Mucosa of descending colon (tissue), 3 donors: ENCODE measurements around the gene ITGAD. TPM values are rescaled to one million over a fixed set of nuclear protein-coding genes. Genes with fewer than 3 reads are reported as not detected.
A peak's percentile ranks its signal among the peaks of the same experiment; 100 is the strongest.

Experiments
- ATAC-seq: fragments of 200-7000 bp; cut with Tn5 transposase; one replicate; pipeline ENCODE4 v1.9.1; 2020; ENCODE audit warnings: mild to moderate bottlenecking, moderate library complexity
- DNase-seq, 3 donors: peaks; one replicate each; pipeline ENCODE4 v3.0.0-alpha.2; 2020
- H3K36me3 ChIP-seq: fragments of 200-600 bp; one replicate; pipeline ENCODE4 v1.8.0; 2021; ENCODE audit warnings: low read depth, mild to moderate bottlenecking
- H3K4me1 ChIP-seq: fragments of 200-600 bp; one replicate; pipeline ENCODE4 v1.8.0; 2021; ENCODE audit warnings: low read depth, mild to moderate bottlenecking
- H3K4me3 ChIP-seq: fragments of 200-600 bp; one replicate; pipeline ENCODE4 v1.8.0; 2021; ENCODE audit warnings: mild to moderate bottlenecking
- H3K9me3 ChIP-seq: fragments of 200-600 bp; one replicate; pipeline ENCODE4 v1.8.0; 2021; ENCODE audit warnings: mild to moderate bottlenecking
- intact Hi-C, 2 donors: fragments of 100-400 bp; cut with DNase I in 1 of 2; cut with micrococcal nuclease in 1 of 2; formaldehyde crosslinking; loops; one replicate each; pipeline versions ENCODE4 v1.11.0 to v1.11.1; 2022; cut with DNase I, micrococcal nuclease
- total RNA-seq, 3 donors: library from RNA; stranded (reverse); fragmentation: NEBNext Ultra II Directional in 2 of 3; extraction: Animal tissue kit (Norgen Biotek cat#: 25700) in 2 of 3; gene quantifications; one replicate each; pipeline versions ENCODE4 v1.2.1 to v1.2.4, GENCODE V29; 2021 to 2023
- TF ChIP-seq, protein P1 (sequence below): fragments of 200-600 bp; IDR thresholded peaks from one replicate; pipeline ENCODE4 v1.8.0; 2022; ENCODE audit warnings: antibody characterized with exemption, mild to moderate bottlenecking
- donor health status: DM: no; HTN: no; CAD: no; lungs with moderate emphysema.
- donor health status: DM: no; HTN: no; CAD: no.
- donor health status: DM: no; HTN: yes; CAD: no.

Gene ITGAD
- total RNA-seq, 3 donors from 2014 or later, result 0.41 TPM; not detected in 2

DNA sequence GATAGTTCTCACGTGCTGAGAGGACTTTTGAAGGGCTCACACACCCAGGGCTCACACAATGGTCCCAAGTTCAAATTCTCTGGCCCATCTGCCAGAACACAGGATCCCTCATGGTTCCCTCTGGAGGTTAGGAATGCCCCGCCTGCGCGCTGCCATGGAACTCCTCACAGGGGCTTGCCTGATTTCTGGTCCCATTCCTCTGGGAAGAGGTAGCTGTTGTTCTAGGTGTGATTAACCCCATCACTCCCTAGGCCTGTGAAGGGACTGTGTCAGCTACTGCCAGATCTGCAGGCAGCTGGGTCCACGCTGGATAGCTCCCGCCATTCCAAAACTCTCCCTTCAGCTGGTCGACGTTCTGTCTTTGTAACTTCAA is 63.8 kb downstream of the ITGAD start:
- Histone ChIP-seq H3K36me3 (no peaks in the 10 kb centered on the region), H3K9me3 (no peaks in the 10 kb centered on the region), H3K4me1 (peaks cover 45% of the 10 kb centered on the region), H3K4me3 (no peak overlapping the region)
- TF ChIP-seq, protein P1, sequence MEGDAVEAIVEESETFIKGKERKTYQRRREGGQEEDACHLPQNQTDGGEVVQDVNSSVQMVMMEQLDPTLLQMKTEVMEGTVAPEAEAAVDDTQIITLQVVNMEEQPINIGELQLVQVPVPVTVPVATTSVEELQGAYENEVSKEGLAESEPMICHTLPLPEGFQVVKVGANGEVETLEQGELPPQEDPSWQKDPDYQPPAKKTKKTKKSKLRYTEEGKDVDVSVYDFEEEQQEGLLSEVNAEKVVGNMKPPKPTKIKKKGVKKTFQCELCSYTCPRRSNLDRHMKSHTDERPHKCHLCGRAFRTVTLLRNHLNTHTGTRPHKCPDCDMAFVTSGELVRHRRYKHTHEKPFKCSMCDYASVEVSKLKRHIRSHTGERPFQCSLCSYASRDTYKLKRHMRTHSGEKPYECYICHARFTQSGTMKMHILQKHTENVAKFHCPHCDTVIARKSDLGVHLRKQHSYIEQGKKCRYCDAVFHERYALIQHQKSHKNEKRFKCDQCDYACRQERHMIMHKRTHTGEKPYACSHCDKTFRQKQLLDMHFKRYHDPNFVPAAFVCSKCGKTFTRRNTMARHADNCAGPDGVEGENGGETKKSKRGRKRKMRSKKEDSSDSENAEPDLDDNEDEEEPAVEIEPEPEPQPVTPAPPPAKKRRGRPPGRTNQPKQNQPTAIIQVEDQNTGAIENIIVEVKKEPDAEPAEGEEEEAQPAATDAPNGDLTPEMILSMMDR, result no peak
- intact Hi-C loops, result loop anchor here in 1 of 2 donors (5.0 kb wide), 1 partner anchor 415 kb away; the partner anchor contains the start of gene ZNF267
- ATAC-seq (no peak), DNase-seq (peak in 2 of 3 donors; percentile 32 to 38)

- TF ChIP-seq, protein P1, result peak; percentile 10
- intact Hi-C loops, result loop anchor here in 1 of 2 donors (5.0 kb wide), 1 partner anchor 414 kb away; the partner anchor contains the start of gene ZNF267
- no peaks in the 10 kb centered on the region for H3K36me3 ChIP-seq
- peak; percentile 64 to 83 (median 79) for DNase-seq
- peaks cover 42% of the 10 kb centered on the region for H3K4me1 ChIP-seq
- no peaks in the 10 kb centered on the region for H3K9me3 ChIP-seq
- H3K4me3 ChIP-seq, result peak overlapping the region; percentile 66
- peak; percentile 15 for ATAC-seq
Measured at GRCh38 chr16:31458073-31458843, 65.1 kb downstream of the ITGAD start.

DNA sequence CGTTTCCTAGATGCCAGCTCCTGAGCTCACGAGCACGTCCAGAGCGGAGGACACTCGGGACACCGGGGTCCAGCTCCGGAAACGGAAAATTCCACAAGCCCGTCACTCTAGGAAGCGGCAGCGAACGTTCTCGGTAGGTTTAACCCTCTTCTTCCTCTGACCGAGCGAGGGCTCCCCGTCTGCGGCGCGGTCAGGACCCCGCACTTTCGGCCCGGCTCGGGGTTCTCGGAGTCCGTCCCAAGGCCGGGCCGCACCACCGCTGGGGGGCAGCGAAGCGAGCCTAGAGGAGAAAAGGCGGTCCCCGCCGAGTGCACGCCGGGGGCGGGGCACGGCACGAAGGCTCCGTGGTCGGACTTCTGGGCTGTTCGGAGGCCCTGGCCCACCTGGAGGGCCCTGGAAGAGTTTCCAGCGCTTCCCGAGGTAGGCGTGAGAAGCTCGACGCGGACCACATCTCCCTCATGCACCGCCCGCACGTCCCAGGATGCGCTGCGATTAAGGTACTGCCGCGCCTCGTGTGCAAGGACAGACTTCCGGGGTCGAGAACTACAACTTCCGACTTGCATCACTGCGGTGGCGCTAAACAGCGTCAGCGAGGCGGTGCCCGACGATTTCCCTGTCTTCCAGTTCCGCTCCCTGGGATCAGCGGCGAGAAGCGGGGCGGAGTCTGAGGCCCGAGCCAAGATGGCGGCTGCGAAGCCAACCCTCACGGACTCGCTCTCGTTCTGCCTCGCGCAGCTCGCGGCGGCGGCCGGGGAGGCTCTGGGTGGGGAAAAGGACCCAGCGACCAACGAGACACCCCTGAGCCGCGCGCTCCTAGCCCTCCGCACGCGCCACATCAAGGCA is 65.9 kb downstream of the ITGAD start, which contains the start of gene ARMC5:
Gene ARMC5, plus strand, starts transcription at position 658 of the 843 bp plus-strand sequence. Its CDS starts 24 bp downstream, at position 682.
- Histone ChIP-seq H3K4me1 (peaks cover 34% of the 10 kb centered on the region), H3K36me3 (no peaks in the 10 kb centered on the region), H3K4me3 (peak within 1 kb of the TSS; percentile 66), H3K9me3 (no peaks in the 10 kb centered on the region)
- TF ChIP-seq, protein P1, result peak; percentile 27
- peak; percentile 97 to 99 (median 97) for DNase-seq
- peak; percentile 85 for ATAC-seq
- intact Hi-C loops, result loop anchor here in 1 of 2 donors (5.0 kb wide), 1 partner anchor 413 kb away; the partner anchor contains the start of gene ZNF267

GRCh38 chr16:31459687-31460581 is 66.8 kb downstream of the ITGAD start:
- TF ChIP-seq, protein P1, result no peak
- Histone ChIP-seq H3K9me3 (no peaks in the 10 kb centered on the region), H3K4me1 (peaks cover 32% of the 10 kb centered on the region), H3K4me3 (peak overlapping the region; percentile 66), H3K36me3 (no peaks in the 10 kb centered on the region)
- DNase-seq (peak; percentile 100), ATAC-seq (peak; percentile 90)
- intact Hi-C loops, result loop anchor here in 1 of 2 donors (5.0 kb wide), 1 partner anchor 412 kb away; the partner anchor contains the start of gene ZNF267
